GM18519 (cell line): ENCODE measurements around the gene RAP1GAP2.

ENCODE experiments used
- ATAC-seq: cut with Tn5 transposase; IDR thresholded peaks from one replicate; pipeline ENCODE4 v1.9.1; 2021; ENCODE audit warnings: mild to moderate bottlenecking, moderate library complexity; ENCODE audit not compliant: unreplicated experiment, low FRiP score

The RAP1GAP2 gene

GRCh38 chr17:2939714-2940351 lies 143.6 kb downstream of the RAP1GAP2 start:
- ATAC-seq = no peak

GRCh38 chr17:2940352-2940751 lies 144.1 kb downstream of the RAP1GAP2 start:
- ATAC-seq = no peak

- no peak for ATAC-seq
Measured at GRCh38 chr17:2943981-2944380, 147.7 kb downstream of the RAP1GAP2 start.

GRCh38 chr17:2945299-2945698 lies 149.1 kb downstream of the RAP1GAP2 start:
- ATAC-seq = no peak

GRCh38 chr17:2946144-2946543 lies 149.9 kb downstream of the RAP1GAP2 start:
- ATAC-seq = no peak

- ATAC-seq = no peak
Measured at GRCh38 chr17:2947588-2947950, 151.3 kb downstream of the RAP1GAP2 start.

- no peak for ATAC-seq
Measured at GRCh38 chr17:2947996-2948550, 151.8 kb downstream of the RAP1GAP2 start.

- no peak for ATAC-seq
Measured at GRCh38 chr17:2948721-2949468, 152.7 kb downstream of the RAP1GAP2 start.

- ATAC-seq = no peak
Measured at GRCh38 chr17:2949469-2950044, 153.3 kb downstream of the RAP1GAP2 start.

GRCh38 chr17:2950846-2951245 lies 154.6 kb downstream of the RAP1GAP2 start:
- no peak for ATAC-seq

- no peak for ATAC-seq
Measured at GRCh38 chr17:2952174-2952845, 156.1 kb downstream of the RAP1GAP2 start.

GRCh38 chr17:2954898-2955445 lies 158.7 kb downstream of the RAP1GAP2 start:
- no peak for ATAC-seq

GRCh38 chr17:2955931-2956582 lies 159.8 kb downstream of the RAP1GAP2 start:
- no peak for ATAC-seq

- no peak for ATAC-seq
Measured at GRCh38 chr17:2957631-2958286, 161.5 kb downstream of the RAP1GAP2 start.

- no peak for ATAC-seq
Measured at GRCh38 chr17:2958706-2959222, 162.5 kb downstream of the RAP1GAP2 start.

GRCh38 chr17:2959371-2960130 lies 163.3 kb downstream of the RAP1GAP2 start:
- no peak for ATAC-seq

GRCh38 chr17:2961446-2961845 lies 165.2 kb downstream of the RAP1GAP2 start:
- ATAC-seq = no peak

GRCh38 chr17:2962236-2962635 lies 166.0 kb downstream of the RAP1GAP2 start:
- no peak for ATAC-seq

GRCh38 chr17:2962729-2963128 lies 166.5 kb downstream of the RAP1GAP2 start:
- no peak for ATAC-seq
